Trophoblast cell (in vitro differentiated cells and primary cell): ENCODE measurements around the gene HSD17B14.
A peak's percentile ranks its signal among the peaks of the same experiment; 100 is the strongest.

Experiments used
- DNase-seq, 2 donors: peaks; one replicate each; pipeline ENCODE4 v3.0.0-alpha.2; 2016
- H2AFZ ChIP-seq: 2 replicates; pipeline ENCODE4 v1.6.1; 2013; ENCODE audit warnings: low read length, moderate library complexity, mild to moderate bottlenecking; ENCODE audit not compliant: insufficient read depth, poor library complexity
- H2AK5ac ChIP-seq: 2 replicates; pipeline ENCODE4 v1.6.1; 2013; ENCODE audit warnings: mild to moderate bottlenecking, low read length
- H2BK120ac ChIP-seq: 2 replicates; pipeline ENCODE4 v1.6.1; 2013; ENCODE audit warnings: low read length, mild to moderate bottlenecking, moderate library complexity; ENCODE audit not compliant: insufficient read depth, poor library complexity
- H2BK12ac ChIP-seq: 2 replicates; pipeline ENCODE4 v1.6.1; 2013; ENCODE audit warnings: mild to moderate bottlenecking, low read length, moderate library complexity
- H2BK5ac ChIP-seq: 2 replicates; pipeline ENCODE4 v1.6.1; 2013; ENCODE audit warnings: low read length, low read depth, moderate library complexity, mild to moderate bottlenecking; ENCODE audit not compliant: poor library complexity
- H3K14ac ChIP-seq: 2 replicates; pipeline ENCODE4 v1.6.1; 2013; ENCODE audit warnings: mild to moderate bottlenecking, low read length
- H3K18ac ChIP-seq: 2 replicates; pipeline ENCODE4 v1.6.1; 2013; ENCODE audit warnings: mild to moderate bottlenecking, low read length
- H3K23ac ChIP-seq: 2 replicates; pipeline ENCODE4 v1.6.1; 2013; ENCODE audit warnings: low read length
- H3K27ac ChIP-seq: 2 replicates; pipeline ENCODE4 v1.5.1; 2013; ENCODE audit warnings: low read depth, mild to moderate bottlenecking, inconsistent platforms, low read length, moderate library complexity
- H3K27me3 ChIP-seq: 2 replicates; pipeline ENCODE4 v1.6.1; 2013; ENCODE audit warnings: inconsistent platforms, mild to moderate bottlenecking, low read length, moderate library complexity; ENCODE audit not compliant: insufficient read depth
- H3K36me3 ChIP-seq, 2 experiments: 1 replicate in 1 of 2; 2 replicates in 1 of 2; pipeline ENCODE4 v1.6.1; 2013; ENCODE audit warnings: low read length in 2 of 2, mild to moderate bottlenecking in 2 of 2, moderate library complexity in 1 of 2; ENCODE audit not compliant: insufficient read depth in 2 of 2, control insufficient read depth in 1 of 2
- H3K4ac ChIP-seq: 2 replicates; pipeline ENCODE4 v1.6.1; 2013; ENCODE audit warnings: low read depth, mild to moderate bottlenecking, low read length, moderate library complexity
- H3K4me1 ChIP-seq, 2 experiments: 1 replicate in 1 of 2; 2 replicates in 1 of 2; pipeline ENCODE4 v1.6.1; 2013; ENCODE audit warnings: low read length in 2 of 2, mild to moderate bottlenecking in 2 of 2, moderate library complexity in 1 of 2; ENCODE audit not compliant: insufficient read depth in 2 of 2, control insufficient read depth in 1 of 2
- H3K4me2 ChIP-seq: 2 replicates; pipeline ENCODE4 v1.6.1; 2013; ENCODE audit warnings: inconsistent platforms, mild to moderate bottlenecking, low read length, moderate library complexity
- H3K4me3 ChIP-seq: 2 replicates; pipeline ENCODE4 v1.5.1; 2013; ENCODE audit warnings: mild to moderate bottlenecking, low read depth, low read length, inconsistent platforms
- H3K79me1 ChIP-seq: one replicate; pipeline ENCODE4 v1.6.1; 2013; ENCODE audit warnings: low read length
- H3K79me2 ChIP-seq: 2 replicates; pipeline ENCODE4 v1.6.1; 2013; ENCODE audit warnings: low read length, mild to moderate bottlenecking; ENCODE audit not compliant: control insufficient read depth, insufficient read depth, poor library complexity
- H3K9ac ChIP-seq: 2 replicates; pipeline ENCODE4 v1.6.1; 2013; ENCODE audit warnings: mild to moderate bottlenecking, low read length
- H3K9me3 ChIP-seq: 2 replicates; pipeline ENCODE4 v1.6.1; 2013; ENCODE audit warnings: low read depth, mild to moderate bottlenecking, control low read depth, inconsistent platforms, low read length; ENCODE audit not compliant: insufficient read depth
- H4K12ac ChIP-seq: 2 replicates; pipeline ENCODE4 v1.6.1; 2013; ENCODE audit warnings: low read depth, mild to moderate bottlenecking, low read length, moderate library complexity
- H4K8ac ChIP-seq: 2 replicates; pipeline ENCODE4 v1.6.1; 2013; ENCODE audit warnings: low read depth, mild to moderate bottlenecking, low read length, moderate library complexity
- H4K91ac ChIP-seq: one replicate; pipeline ENCODE4 v1.6.1; 2013; ENCODE audit warnings: low read depth, mild to moderate bottlenecking, low read length, moderate library complexity
- WGBS: extraction: QIAGEN DNeasy Blood & Tissue Kit; methylation state at CpG from one replicate; pipeline ENCODE4 v1.1.7; 2013; ENCODE audit warnings: missing lambda C conversion rate; ENCODE audit not compliant: insufficient read length, insufficient coverage; ENCODE audit errors: extremely low coverage; 5-methylcytosine and 5-hydroxymethylcytosine counted together

The HSD17B14 gene

GRCh38 chr19:48806818-48807589, 29.3 kb downstream of the HSD17B14 start:
- Histone ChIP-seq H2AK5ac (no peak overlapping the region), H4K8ac (no peak overlapping the region), H3K4me1 (peaks cover 0 to 4% of the 10 kb centered on the region in 2 experiments), H3K4me3 (no peak overlapping the region), H3K79me1 (peaks cover 2% of the 10 kb centered on the region), H2AFZ (no peak overlapping the region), H2BK12ac (no peak overlapping the region), H3K14ac (no peak overlapping the region), H3K79me2 (no peaks in the 10 kb centered on the region), H4K12ac (no peak overlapping the region), H3K4me2 (no peak overlapping the region), H3K9ac (no peak overlapping the region), H2BK5ac (no peak overlapping the region), H3K36me3 (peaks cover 0 to 4% of the 10 kb centered on the region in 2 experiments), H3K4ac (no peak overlapping the region), H4K91ac (no peak overlapping the region), H3K23ac (no peak overlapping the region), H2BK120ac (no peak overlapping the region), H3K27me3 (no peaks in the 10 kb centered on the region), H3K27ac (no peak overlapping the region), H3K9me3 (peaks cover 3% of the 10 kb centered on the region), H3K18ac (no peak overlapping the region)
- no CpG with 5 or more reads among the region's 17 CpGs for WGBS
- DNase-seq = no peak

GRCh38 chr19:48806518-48806817, 29.8 kb downstream of the HSD17B14 start:
- no peak overlapping the region for H3K14ac ChIP-seq
- no peak overlapping the region for H4K12ac ChIP-seq
- no peak overlapping the region for H3K4me3 ChIP-seq
- H3K79me2 ChIP-seq = no peaks in the 10 kb centered on the region
- no peak overlapping the region for H3K23ac ChIP-seq
- no peak overlapping the region for H3K4ac ChIP-seq
- no peak overlapping the region for H3K9ac ChIP-seq
- DNase-seq = peak; percentile 51 to 74
- no peak overlapping the region for H3K4me2 ChIP-seq
- H4K91ac ChIP-seq = no peak overlapping the region
- no peaks in the 10 kb centered on the region for H3K27me3 ChIP-seq
- H2AK5ac ChIP-seq = no peak overlapping the region
- H3K18ac ChIP-seq = no peak overlapping the region
- no peak overlapping the region for H2BK5ac ChIP-seq
- no CpG with 5 or more reads among the region's 5 CpGs for WGBS
- H3K27ac ChIP-seq = no peak overlapping the region
- peaks cover 3% of the 10 kb centered on the region for H3K9me3 ChIP-seq
- H3K4me1 ChIP-seq = peaks cover 0 to 4% of the 10 kb centered on the region in 2 experiments
- H3K36me3 ChIP-seq = peaks cover 0 to 4% of the 10 kb centered on the region in 2 experiments
- H2BK120ac ChIP-seq = no peak overlapping the region
- no peak overlapping the region for H2BK12ac ChIP-seq
- no peak overlapping the region for H4K8ac ChIP-seq
- peaks cover 2% of the 10 kb centered on the region for H3K79me1 ChIP-seq
- H2AFZ ChIP-seq = no peak overlapping the region

GRCh38 chr19:48805452-48805851, 30.8 kb downstream of the HSD17B14 start:
- no peak overlapping the region for H2AFZ ChIP-seq
- no peak overlapping the region for H2AK5ac ChIP-seq
- H3K79me2 ChIP-seq = no peaks in the 10 kb centered on the region
- no peak overlapping the region for H3K9ac ChIP-seq
- peaks cover 0 to 4% of the 10 kb centered on the region in 2 experiments for H3K4me1 ChIP-seq
- H3K23ac ChIP-seq = no peak overlapping the region
- no peak overlapping the region for H3K4me2 ChIP-seq
- H4K91ac ChIP-seq = no peak overlapping the region
- H3K79me1 ChIP-seq = no peaks in the 10 kb centered on the region
- no peak overlapping the region for H2BK12ac ChIP-seq
- no peak overlapping the region for H2BK120ac ChIP-seq
- peaks cover 3% of the 10 kb centered on the region for H3K9me3 ChIP-seq
- DNase-seq = no peak
- H3K36me3 ChIP-seq = peaks cover 0 to 4% of the 10 kb centered on the region in 2 experiments
- H3K27ac ChIP-seq = no peak overlapping the region
- no CpG with 5 or more reads among the region's 15 CpGs for WGBS
- no peak overlapping the region for H4K12ac ChIP-seq
- no peak overlapping the region for H3K4ac ChIP-seq
- H3K14ac ChIP-seq = no peak overlapping the region
- no peaks in the 10 kb centered on the region for H3K27me3 ChIP-seq
- no peak overlapping the region for H2BK5ac ChIP-seq
- H3K4me3 ChIP-seq = no peak overlapping the region
- H4K8ac ChIP-seq = no peak overlapping the region
- H3K18ac ChIP-seq = no peak overlapping the region

GRCh38 chr19:48804496-48804895, 31.8 kb downstream of the HSD17B14 start:
- Histone ChIP-seq H3K18ac (no peak overlapping the region), H3K4me2 (no peak overlapping the region), H4K91ac (no peak overlapping the region), H2BK120ac (no peak overlapping the region), H4K8ac (no peak overlapping the region), H2BK5ac (no peak overlapping the region), H3K36me3 (peaks cover 0 to 4% of the 10 kb centered on the region in 2 experiments), H3K14ac (no peak overlapping the region), H3K4me1 (peaks cover 0 to 4% of the 10 kb centered on the region in 2 experiments), H3K27me3 (no peaks in the 10 kb centered on the region), H4K12ac (no peak overlapping the region), H3K9ac (no peak overlapping the region), H3K23ac (no peak overlapping the region), H3K27ac (no peak overlapping the region), H2BK12ac (no peak overlapping the region), H3K9me3 (peaks cover 3% of the 10 kb centered on the region), H3K4ac (no peak overlapping the region), H3K79me2 (no peaks in the 10 kb centered on the region), H3K79me1 (no peaks in the 10 kb centered on the region), H2AFZ (no peak overlapping the region), H3K4me3 (no peak overlapping the region), H2AK5ac (no peak overlapping the region)
- no CpG with 5 or more reads among the region's 8 CpGs for WGBS
- no peak for DNase-seq
